ENCODE results near the gene INPP5D.

INPP5D gene

DNA sequence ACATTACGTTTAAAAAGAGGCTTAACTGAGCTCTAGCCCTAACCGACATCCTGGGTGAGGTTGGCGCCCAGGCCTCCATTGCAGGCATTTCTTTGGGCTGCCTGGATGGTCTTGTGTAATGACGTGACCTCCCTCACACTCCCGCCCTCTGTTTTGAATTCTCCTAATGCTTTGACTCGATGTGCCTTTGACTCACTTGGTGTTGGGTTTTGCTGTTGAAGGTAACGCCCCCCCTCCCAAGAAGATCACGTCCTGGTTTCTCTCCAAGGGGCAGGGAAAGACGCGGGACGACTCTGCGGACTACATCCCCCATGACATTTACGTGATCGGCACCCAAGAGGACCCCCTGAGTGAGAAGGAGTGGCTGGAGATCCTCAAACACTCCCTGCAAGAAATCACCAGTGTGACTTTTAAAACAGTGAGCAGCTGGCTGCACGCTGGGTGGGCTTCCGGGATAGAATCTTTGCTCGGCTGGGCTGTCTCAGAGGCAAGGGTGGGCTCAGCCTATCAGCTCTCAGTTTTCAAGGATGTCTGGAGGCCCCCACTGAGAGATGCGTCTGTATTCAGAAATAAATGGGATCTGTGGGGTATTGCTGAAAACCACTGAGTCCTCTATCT is 103.5 kb downstream of the INPP5D start:
- Histone ChIP-seq H3K9me3 (no peaks in the 10 kb centered on the region), H3K4me1 (no peaks in the 10 kb centered on the region), H3K36me3 (peaks cover 94% of the 10 kb centered on the region), H3K4me2 (no peak overlapping the region), H3K27me3 (no peaks in the 10 kb centered on the region), H3K4me3 (no peak overlapping the region), H3K27ac (no peak overlapping the region), H4K20me1 (no peaks in the 10 kb centered on the region), H3K9ac (no peak overlapping the region)
- no peak for TF ChIP-seq Cebpa-rat (IDR thresholded peaks at IDR 0.05)

DNA sequence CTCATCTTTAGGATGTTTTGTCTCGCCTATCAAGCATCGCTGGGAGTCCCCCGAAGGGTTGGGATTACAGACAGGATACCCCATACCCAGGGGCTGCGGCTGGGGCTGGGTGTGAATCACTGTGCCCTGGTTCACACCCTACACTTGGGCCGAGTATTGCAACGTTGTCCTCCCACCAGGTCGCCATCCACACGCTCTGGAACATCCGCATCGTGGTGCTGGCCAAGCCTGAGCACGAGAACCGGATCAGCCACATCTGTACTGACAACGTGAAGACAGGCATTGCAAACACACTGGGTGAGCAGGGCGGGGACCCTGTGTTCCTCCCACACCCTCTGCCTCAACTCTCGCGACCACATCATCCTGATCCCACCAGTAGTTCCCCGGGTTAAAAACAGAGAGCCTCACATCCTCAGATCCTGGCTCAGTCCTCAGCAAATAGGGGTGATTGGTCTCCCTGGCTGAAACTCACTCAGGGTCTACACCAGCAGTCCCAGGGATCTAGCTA is 104.0 kb downstream of the INPP5D start:
- H3K27ac ChIP-seq: no peak overlapping the region
- no peak overlapping the region for H3K9ac ChIP-seq
- no peak overlapping the region for H3K4me3 ChIP-seq
- H3K4me1 ChIP-seq: no peaks in the 10 kb centered on the region
- H3K4me2 ChIP-seq: no peak overlapping the region
- H4K20me1 ChIP-seq: no peaks in the 10 kb centered on the region
- no peaks in the 10 kb centered on the region for H3K9me3 ChIP-seq
- H3K36me3 ChIP-seq: peaks cover 94% of the 10 kb centered on the region
- no peak for TF ChIP-seq Cebpa-rat (IDR thresholded peaks at IDR 0.05)
- H3K27me3 ChIP-seq: no peaks in the 10 kb centered on the region

DNA sequence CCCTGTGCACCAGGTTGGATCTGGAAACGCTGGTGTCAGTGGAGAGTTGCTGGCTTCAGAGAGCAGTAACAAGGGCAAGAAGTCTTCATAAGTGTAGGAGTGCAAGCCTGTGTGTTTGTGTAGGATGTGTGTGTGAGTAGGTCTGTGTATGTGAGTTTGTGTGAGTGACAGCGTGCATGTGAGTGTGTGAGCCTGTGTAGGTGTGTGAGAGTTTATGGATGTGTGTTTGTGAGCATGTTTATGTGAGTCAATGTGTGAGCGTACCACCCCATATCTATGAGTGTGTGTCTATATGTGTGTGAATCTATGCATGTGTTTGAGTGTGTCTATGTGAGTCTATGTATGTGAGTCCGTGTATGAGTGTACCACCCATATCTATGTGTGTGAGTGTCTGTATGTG is 104.8 kb downstream of the INPP5D start:
- Histone ChIP-seq H3K4me3 (no peak overlapping the region), H3K4me2 (no peak overlapping the region), H3K9me3 (no peaks in the 10 kb centered on the region), H4K20me1 (no peaks in the 10 kb centered on the region), H3K27me3 (no peaks in the 10 kb centered on the region), H3K36me3 (peaks cover 94% of the 10 kb centered on the region), H3K9ac (no peak overlapping the region), H3K27ac (no peak overlapping the region), H3K4me1 (no peaks in the 10 kb centered on the region)
- TF ChIP-seq Cebpa-rat (IDR thresholded peaks at IDR 0.05): no peak

DNA sequence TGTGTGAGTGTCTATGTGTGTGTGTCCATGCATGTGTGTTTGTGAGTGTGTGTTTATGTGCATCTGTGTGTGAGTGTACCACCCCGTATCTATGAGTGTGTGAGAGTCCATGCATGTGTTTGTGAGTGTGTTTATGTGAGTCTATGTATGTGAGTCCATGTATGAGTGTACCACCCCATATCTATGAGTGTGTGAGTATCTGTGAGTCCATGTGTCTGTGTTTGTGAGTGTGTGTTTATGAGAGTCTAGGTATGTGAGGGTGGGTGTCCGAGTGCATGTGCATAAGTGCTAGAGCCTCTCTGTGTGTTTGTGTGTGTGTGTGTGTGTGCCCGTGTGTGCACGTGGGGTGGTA is 105.4 kb downstream of the INPP5D start:
- H3K27ac ChIP-seq: no peak overlapping the region

DNA sequence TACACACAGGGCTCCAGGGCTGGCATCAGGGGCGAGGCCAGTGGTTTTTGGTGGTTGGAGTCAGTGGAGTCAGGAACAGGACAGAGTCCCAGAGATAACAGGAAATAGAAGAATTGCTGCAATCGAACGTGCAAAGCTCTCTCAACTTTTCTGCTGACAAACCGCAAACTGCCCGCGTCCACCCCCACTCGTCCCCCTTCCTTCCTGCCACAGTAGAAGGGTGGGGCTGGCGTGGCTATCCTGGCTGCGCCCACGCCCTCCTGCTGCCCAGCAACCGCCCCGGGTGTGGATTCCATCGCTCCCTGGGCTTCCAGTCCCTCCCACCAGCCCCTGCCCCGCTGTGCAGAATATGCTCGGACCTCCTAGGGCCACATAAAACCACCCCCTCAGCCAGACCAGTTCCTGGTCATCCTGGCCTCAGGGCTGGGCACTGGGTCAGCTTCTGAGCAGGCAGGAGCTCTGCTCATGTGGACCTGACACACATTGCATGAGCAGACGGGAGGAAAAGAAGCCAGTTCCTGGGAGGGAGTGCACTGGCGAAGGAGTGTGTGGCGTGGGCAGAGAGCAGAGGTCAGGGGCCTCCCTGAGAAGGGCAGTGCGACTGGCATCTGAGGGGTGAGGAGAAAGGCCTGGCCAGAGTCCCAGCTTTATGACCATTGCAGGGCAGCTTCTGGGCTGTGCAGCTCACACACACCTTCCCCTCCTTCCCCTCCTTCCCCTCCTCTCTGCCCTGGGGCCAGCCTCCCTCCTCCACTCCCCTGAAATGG is 105.9 kb downstream of the INPP5D start:
- no peak overlapping the region for H3K4me3 ChIP-seq
- H3K4me1 ChIP-seq: no peaks in the 10 kb centered on the region
- no peaks in the 10 kb centered on the region for H3K9me3 ChIP-seq
- H3K9ac ChIP-seq: no peak overlapping the region
- H3K4me2 ChIP-seq: no peak overlapping the region
- TF ChIP-seq Cebpa-rat (IDR thresholded peaks at IDR 0.05): no peak
- H4K20me1 ChIP-seq: no peaks in the 10 kb centered on the region
- no peak overlapping the region for H3K27ac ChIP-seq
- H3K36me3 ChIP-seq: peaks cover 94% of the 10 kb centered on the region
- H3K27me3 ChIP-seq: no peaks in the 10 kb centered on the region

More for the DNA sequence above, 105.4 kb downstream of the INPP5D start:
- Histone ChIP-seq H3K4me1 (no peaks in the 10 kb centered on the region), H3K36me3 (peaks cover 94% of the 10 kb centered on the region), H4K20me1 (no peaks in the 10 kb centered on the region), H3K4me2 (no peak overlapping the region), H3K9ac (no peak overlapping the region), H3K27me3 (no peaks in the 10 kb centered on the region), H3K9me3 (no peaks in the 10 kb centered on the region), H3K4me3 (no peak overlapping the region)
- no peak for TF ChIP-seq Cebpa-rat (IDR thresholded peaks at IDR 0.05)

DNA sequence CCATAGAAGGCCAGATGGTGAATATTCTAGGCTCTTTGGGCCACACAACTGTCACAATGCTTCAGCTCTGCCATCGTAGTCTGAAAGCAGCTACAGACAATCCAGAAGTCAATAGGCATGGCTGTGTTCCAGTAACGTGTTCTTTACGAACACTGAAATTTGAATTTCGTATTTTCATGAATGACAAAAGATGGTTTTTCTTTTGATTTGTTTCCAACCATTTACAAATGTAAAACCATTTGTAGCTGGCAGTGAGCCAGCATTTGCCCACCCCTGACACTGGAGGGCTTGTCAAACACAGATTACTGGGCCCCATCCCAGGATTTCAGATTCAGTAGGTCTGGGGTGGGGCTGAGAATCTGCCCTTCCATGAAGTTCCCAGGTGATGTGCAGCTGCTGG is 108.3 kb downstream of the INPP5D start:
- H3K4me1 ChIP-seq: no peaks in the 10 kb centered on the region
- no peaks in the 10 kb centered on the region for H3K27me3 ChIP-seq
- peaks cover 95% of the 10 kb centered on the region for H3K36me3 ChIP-seq
- H3K4me2 ChIP-seq: no peak overlapping the region
- 0 out of 2 replicates have a peak, but pooled peaks cover 14% of the 10 kb centered on the region for H4K20me1 ChIP-seq
- H3K4me3 ChIP-seq: no peak overlapping the region
- no peak overlapping the region for H3K9ac ChIP-seq
- H3K9me3 ChIP-seq: no peaks in the 10 kb centered on the region
- H3K27ac ChIP-seq: no peak overlapping the region
- TF ChIP-seq Cebpa-rat (IDR thresholded peaks at IDR 0.05): no peak

DNA sequence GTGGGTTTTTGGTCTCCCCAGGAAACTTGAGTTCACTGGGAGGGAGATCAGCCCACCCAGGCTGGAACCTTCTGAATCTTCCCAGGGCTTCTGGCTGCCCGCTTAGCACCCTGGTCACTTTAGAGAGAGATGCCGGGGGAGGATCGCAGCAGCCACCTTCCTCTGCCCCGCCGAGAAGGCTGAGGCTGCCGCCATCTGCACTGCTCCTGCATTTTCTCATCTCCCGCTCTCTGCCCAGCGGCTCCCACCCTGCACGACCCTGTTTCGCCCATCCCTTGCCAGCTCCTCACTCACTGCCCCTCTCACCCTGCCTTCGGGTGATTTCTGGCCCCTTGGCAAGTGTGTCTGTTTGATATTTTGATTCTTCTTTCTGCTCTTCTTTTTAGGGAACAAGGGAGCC is 108.8 kb downstream of the INPP5D start:
- Histone ChIP-seq H3K9ac (no peak overlapping the region), H3K4me1 (no peaks in the 10 kb centered on the region), H3K4me3 (no peak overlapping the region), H3K4me2 (no peak overlapping the region), H3K36me3 (peaks cover 95% of the 10 kb centered on the region), H4K20me1 (0 out of 2 replicates have a peak, but pooled peaks cover 14% of the 10 kb centered on the region), H3K27ac (no peak overlapping the region), H3K27me3 (no peaks in the 10 kb centered on the region), H3K9me3 (no peaks in the 10 kb centered on the region)
- no peak for TF ChIP-seq Cebpa-rat (IDR thresholded peaks at IDR 0.05)

DNA sequence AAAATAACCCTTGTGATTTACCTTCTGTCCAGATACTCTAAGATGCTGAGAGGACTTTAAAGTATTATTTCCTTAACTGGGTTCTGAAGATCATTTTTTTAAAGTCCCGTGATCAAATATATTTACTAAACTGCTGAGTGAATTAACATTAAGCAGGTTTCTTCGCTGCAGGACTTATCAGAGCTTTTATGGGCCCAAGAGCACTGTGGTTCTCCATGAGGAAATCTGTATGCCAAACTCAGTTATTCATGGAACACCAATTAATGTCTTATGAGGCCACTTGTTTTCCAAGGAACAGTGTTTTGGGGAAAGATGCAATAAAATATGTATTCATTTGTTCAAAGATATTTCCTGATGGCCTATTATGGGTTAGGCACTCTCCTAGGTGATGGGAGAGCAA is 111.2 kb downstream of the INPP5D start:
- no peaks in the 10 kb centered on the region for H3K9me3 ChIP-seq
- H3K27ac ChIP-seq: no peak overlapping the region
- no peak overlapping the region for H3K9ac ChIP-seq
- no peaks in the 10 kb centered on the region for H3K27me3 ChIP-seq
- H3K4me1 ChIP-seq: no peaks in the 10 kb centered on the region
- no peak for TF ChIP-seq Cebpa-rat (IDR thresholded peaks at IDR 0.05)
- H3K4me2 ChIP-seq: no peak overlapping the region
- H3K4me3 ChIP-seq: no peak overlapping the region
- H4K20me1 ChIP-seq: 0 out of 2 replicates have a peak, but pooled peaks cover 14% of the 10 kb centered on the region
- peaks cover 93% of the 10 kb centered on the region for H3K36me3 ChIP-seq

DNA sequence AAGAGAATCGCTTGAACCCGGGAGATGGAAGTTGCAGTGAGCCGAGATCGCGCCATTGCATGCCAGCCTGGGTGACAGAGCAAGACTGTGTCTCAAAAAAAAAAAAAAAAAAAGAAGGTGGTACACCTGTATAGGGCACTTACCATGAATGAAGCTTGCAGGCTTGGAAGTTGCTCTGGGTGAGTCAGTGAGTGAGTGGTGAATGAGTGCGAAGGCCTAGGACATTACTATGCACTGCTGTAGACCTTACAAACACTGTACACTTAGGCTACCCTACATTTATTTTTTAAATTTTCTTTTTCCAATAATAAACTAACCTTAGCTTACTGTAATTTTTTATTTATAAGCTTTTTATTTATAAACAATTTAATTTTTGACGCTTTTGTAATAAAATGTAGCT is 113.0 kb downstream of the INPP5D start:
- no peak overlapping the region for H3K4me3 ChIP-seq
- H3K9me3 ChIP-seq: no peaks in the 10 kb centered on the region
- H4K20me1 ChIP-seq: 0 out of 2 replicates have a peak, but pooled peaks cover 14% of the 10 kb centered on the region
- no peak for TF ChIP-seq Cebpa-rat (IDR thresholded peaks at IDR 0.05)
- no peak overlapping the region for H3K9ac ChIP-seq
- H3K4me2 ChIP-seq: no peak overlapping the region
- H3K36me3 ChIP-seq: peaks cover 94% of the 10 kb centered on the region
- no peaks in the 10 kb centered on the region for H3K27me3 ChIP-seq
- no peaks in the 10 kb centered on the region for H3K4me1 ChIP-seq
- H3K27ac ChIP-seq: no peak overlapping the region

DNA sequence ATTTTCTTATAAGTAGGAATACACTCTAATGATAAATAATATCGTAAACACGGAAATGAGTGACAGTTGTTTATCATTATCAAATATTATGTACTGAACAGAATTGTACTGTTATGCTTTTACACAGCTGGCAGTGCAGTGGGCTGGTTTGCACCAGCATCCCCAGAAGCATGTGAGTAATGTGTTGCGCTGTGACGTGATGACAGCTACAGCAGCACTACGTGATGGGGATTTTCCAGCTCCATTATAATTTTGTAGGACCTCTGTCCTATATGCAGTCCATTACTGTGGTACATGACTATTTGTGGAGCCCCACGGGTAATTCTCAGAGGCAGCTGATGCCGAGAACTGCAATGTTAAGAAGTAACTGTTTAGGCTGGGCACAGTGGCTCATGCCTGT is 114.0 kb downstream of the INPP5D start:
- Histone ChIP-seq H3K4me1 (no peaks in the 10 kb centered on the region), H3K9ac (no peak overlapping the region), H3K9me3 (peaks cover 8% of the 10 kb centered on the region), H3K4me3 (no peak overlapping the region), H3K4me2 (no peak overlapping the region), H3K27ac (no peak overlapping the region), H3K36me3 (peaks cover 94% of the 10 kb centered on the region), H3K27me3 (0 out of 2 replicates have a peak, but pooled peaks cover 3% of the 10 kb centered on the region), H4K20me1 (0 out of 2 replicates have a peak, but pooled peaks cover 14% of the 10 kb centered on the region)
- no peak for TF ChIP-seq Cebpa-rat (IDR thresholded peaks at IDR 0.05)
